ENCODE measurements around the gene PPP2R1B. TPM values are rescaled to one million over a fixed set of nuclear protein-coding genes. Genes with fewer than 3 reads are reported as not detected.
"Not testable (repeated sequence)": the region's sequence is repeated elsewhere in the genome, so short reads cannot be mapped to it uniquely, and the experiment has no call there.

PPP2R1B gene
- polyA plus RNA-seq, 1 donor from 2014 or later: 10.4 TPM

DNA sequence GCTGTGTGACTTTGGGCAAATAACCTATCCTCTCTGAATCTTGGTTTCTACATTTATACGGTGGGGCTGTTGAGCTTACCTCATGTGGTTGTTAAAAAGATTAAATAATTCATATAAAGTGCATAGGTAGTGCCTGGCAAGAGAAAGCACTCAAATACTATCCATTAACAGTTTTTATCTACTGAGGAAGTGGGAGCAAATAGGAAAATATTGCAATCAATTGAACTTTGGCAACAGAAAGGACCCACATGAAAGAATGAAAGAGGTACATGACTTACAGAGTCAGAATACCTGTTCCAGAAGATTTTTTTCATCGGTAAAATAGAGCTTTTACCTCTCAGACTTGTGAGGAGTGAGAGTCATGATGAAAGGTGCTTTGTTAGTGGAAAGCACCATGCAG lies 6.3 kb upstream of the PPP2R1B start:
- no peaks in the 10 kb centered on the region for H3K79me2 ChIP-seq (replicated peaks; ENCODE audit: insufficient read depth, low read length)

DNA sequence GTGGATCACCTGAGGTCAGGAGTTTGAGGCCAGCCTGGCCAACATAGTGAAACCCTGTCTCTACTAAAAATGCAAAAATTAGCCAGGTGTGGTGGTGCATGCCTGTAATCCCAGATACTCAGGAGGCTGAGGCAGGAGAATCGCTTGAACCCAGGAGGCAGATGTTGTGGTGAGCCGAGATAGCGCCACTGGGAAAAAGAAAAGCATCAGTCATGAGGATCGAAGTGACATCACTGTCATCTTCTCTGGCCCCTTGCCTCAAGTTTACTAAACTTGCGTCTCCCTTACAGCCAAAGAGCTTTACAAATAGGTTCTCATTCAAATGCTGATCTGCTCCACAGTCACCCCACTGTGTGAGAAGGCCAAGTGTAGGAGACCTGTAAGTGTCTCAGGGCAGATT lies 5.0 kb upstream of the PPP2R1B start:
- not testable (repeated sequence) for H3F3A ChIP-seq (ENCODE audit: insufficient read depth, low read length, poor library complexity, severe bottlenecking); H3K79me2 ChIP-seq (replicated peaks; ENCODE audit: insufficient read depth, low read length); H2AFZ ChIP-seq (ENCODE audit: low read depth, low read length); H3K9me2 ChIP-seq (ENCODE audit: insufficient read depth, low read length); H3K9ac ChIP-seq (ENCODE audit: low read length); H3K27me3 ChIP-seq (ENCODE audit: insufficient read depth, low read depth, low read length); H3K27ac ChIP-seq (ENCODE audit: low read length); H3K36me3 ChIP-seq (ENCODE audit: insufficient read depth, low read length); H4K20me1 ChIP-seq (ENCODE audit: insufficient read depth); H3K9me3 ChIP-seq (ENCODE audit: low read length); H3K4me2 ChIP-seq (ENCODE audit: low read length); H3K4me3 ChIP-seq (ENCODE audit: low read length)

More for the DNA sequence above, 6.3 kb upstream of the PPP2R1B start:
- no peak overlapping the region for H3K4me2 ChIP-seq (ENCODE audit: low read length)
- H4K20me1 ChIP-seq (ENCODE audit: insufficient read depth): no peaks in the 10 kb centered on the region
- no peaks in the 10 kb centered on the region for H3K9me3 ChIP-seq (ENCODE audit: low read length)
- H3F3A ChIP-seq (ENCODE audit: insufficient read depth, low read length, poor library complexity, severe bottlenecking): no peaks in the 10 kb centered on the region
- no peak for TF ChIP-seq EZH2 (IDR thresholded peaks at IDR 0.05; ENCODE audit: borderline replicate concordance, insufficient read depth, low read length, poor library complexity, severe bottlenecking)
- no peak for TF ChIP-seq EP300 (conservative IDR thresholded peaks at IDR 0.05; ENCODE audit: poor library complexity, severe bottlenecking)
- no peak for TF ChIP-seq MXI1 (conservative IDR thresholded peaks at IDR 0.05; ENCODE audit: poor library complexity, severe bottlenecking)
- no peak for TF ChIP-seq SMC3 (conservative IDR thresholded peaks at IDR 0.05; ENCODE audit: poor library complexity)
- no peak for TF ChIP-seq RAD21 (conservative IDR thresholded peaks at IDR 0.05)
- TF ChIP-seq, protein P1, sequence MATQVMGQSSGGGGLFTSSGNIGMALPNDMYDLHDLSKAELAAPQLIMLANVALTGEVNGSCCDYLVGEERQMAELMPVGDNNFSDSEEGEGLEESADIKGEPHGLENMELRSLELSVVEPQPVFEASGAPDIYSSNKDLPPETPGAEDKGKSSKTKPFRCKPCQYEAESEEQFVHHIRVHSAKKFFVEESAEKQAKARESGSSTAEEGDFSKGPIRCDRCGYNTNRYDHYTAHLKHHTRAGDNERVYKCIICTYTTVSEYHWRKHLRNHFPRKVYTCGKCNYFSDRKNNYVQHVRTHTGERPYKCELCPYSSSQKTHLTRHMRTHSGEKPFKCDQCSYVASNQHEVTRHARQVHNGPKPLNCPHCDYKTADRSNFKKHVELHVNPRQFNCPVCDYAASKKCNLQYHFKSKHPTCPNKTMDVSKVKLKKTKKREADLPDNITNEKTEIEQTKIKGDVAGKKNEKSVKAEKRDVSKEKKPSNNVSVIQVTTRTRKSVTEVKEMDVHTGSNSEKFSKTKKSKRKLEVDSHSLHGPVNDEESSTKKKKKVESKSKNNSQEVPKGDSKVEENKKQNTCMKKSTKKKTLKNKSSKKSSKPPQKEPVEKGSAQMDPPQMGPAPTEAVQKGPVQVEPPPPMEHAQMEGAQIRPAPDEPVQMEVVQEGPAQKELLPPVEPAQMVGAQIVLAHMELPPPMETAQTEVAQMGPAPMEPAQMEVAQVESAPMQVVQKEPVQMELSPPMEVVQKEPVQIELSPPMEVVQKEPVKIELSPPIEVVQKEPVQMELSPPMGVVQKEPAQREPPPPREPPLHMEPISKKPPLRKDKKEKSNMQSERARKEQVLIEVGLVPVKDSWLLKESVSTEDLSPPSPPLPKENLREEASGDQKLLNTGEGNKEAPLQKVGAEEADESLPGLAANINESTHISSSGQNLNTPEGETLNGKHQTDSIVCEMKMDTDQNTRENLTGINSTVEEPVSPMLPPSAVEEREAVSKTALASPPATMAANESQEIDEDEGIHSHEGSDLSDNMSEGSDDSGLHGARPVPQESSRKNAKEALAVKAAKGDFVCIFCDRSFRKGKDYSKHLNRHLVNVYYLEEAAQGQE (IDR thresholded peaks at IDR 0.05; ENCODE audit: borderline replicate concordance): no peak
- TF ChIP-seq TAF1 (IDR thresholded peaks at IDR 0.05; ENCODE audit: low read depth): no peak
- no peak for TF ChIP-seq CTCF (IDR thresholded peaks at IDR 0.05; ENCODE audit: poor library complexity, severe bottlenecking)
- no peak for TF ChIP-seq POLR2AphosphoS5 (IDR thresholded peaks at IDR 0.05)
- H3K27ac ChIP-seq (ENCODE audit: low read length): no peak overlapping the region
- H3K4me3 ChIP-seq (ENCODE audit: low read length): no peak overlapping the region
- no peak overlapping the region for H2AFZ ChIP-seq (ENCODE audit: low read depth, low read length)
- H3K27me3 ChIP-seq (ENCODE audit: insufficient read depth, low read depth, low read length): no peaks in the 10 kb centered on the region
- no peak overlapping the region for H3K9ac ChIP-seq (ENCODE audit: low read length)
- no peaks in the 10 kb centered on the region for H3K36me3 ChIP-seq (ENCODE audit: insufficient read depth, low read length)
- H3K9me2 ChIP-seq (ENCODE audit: insufficient read depth, low read length): no peaks in the 10 kb centered on the region

GRCh38 chr11:111770581-111771134 lies 4.5 kb upstream of the PPP2R1B start:
- Histone ChIP-seq H3K4me3 (ENCODE audit: low read length) (no peak overlapping the region), H3K4me2 (ENCODE audit: low read length) (no peak overlapping the region), H3K9ac (ENCODE audit: low read length) (no peak overlapping the region), H3K79me2 (replicated peaks; ENCODE audit: insufficient read depth, low read length) (peaks cover 1% of the 10 kb centered on the region), H4K20me1 (ENCODE audit: insufficient read depth) (no peaks in the 10 kb centered on the region), H3K27me3 (ENCODE audit: insufficient read depth, low read depth, low read length) (no peaks in the 10 kb centered on the region), H3K36me3 (ENCODE audit: insufficient read depth, low read length) (no peaks in the 10 kb centered on the region), H3K9me3 (ENCODE audit: low read length) (no peaks in the 10 kb centered on the region), H2AFZ (ENCODE audit: low read depth, low read length) (no peak overlapping the region), H3K27ac (ENCODE audit: low read length) (no peak overlapping the region), H3F3A (ENCODE audit: insufficient read depth, low read length, poor library complexity, severe bottlenecking) (no peaks in the 10 kb centered on the region), H3K9me2 (ENCODE audit: insufficient read depth, low read length) (no peaks in the 10 kb centered on the region)
- TF ChIP-seq POLR2AphosphoS5 (IDR thresholded peaks at IDR 0.05) (no peak), TAF1 (IDR thresholded peaks at IDR 0.05; ENCODE audit: low read depth) (no peak), RAD21 (conservative IDR thresholded peaks at IDR 0.05) (no peak), EZH2 (IDR thresholded peaks at IDR 0.05; ENCODE audit: borderline replicate concordance, insufficient read depth, low read length, poor library complexity, severe bottlenecking) (no peak), CTCF (IDR thresholded peaks at IDR 0.05; ENCODE audit: poor library complexity, severe bottlenecking) (no peak)
- TF ChIP-seq, protein P1 (IDR thresholded peaks at IDR 0.05; ENCODE audit: borderline replicate concordance): no peak

Measured in neural cell (in vitro differentiated cells).